Upper lobe of right lung (tissue), 1 donor: ENCODE data around the gene IGF2R. TPM values are rescaled to one million over a fixed set of nuclear protein-coding genes. Genes with fewer than 3 reads are reported as not detected.
A peak's percentile ranks its signal among the peaks of the same experiment; 100 is the strongest.

ENCODE experiments used
- ATAC-seq: fragments of 200-7000 bp; cut with Tn5 transposase; one replicate; pipeline ENCODE4 v1.9.1; 2020; ENCODE audit warnings: mild to moderate bottlenecking, moderate library complexity
- DNase-seq: peaks from one replicate; pipeline ENCODE4 v3.0.0-alpha.2; 2020
- H3K27ac ChIP-seq: fragments of 200-600 bp; one replicate; pipeline ENCODE4 v1.8.0; 2022
- H3K27me3 ChIP-seq: fragments of 200-600 bp; one replicate; pipeline ENCODE4 v1.8.0; 2022; ENCODE audit warnings: mild to moderate bottlenecking
- H3K36me3 ChIP-seq: fragments of 200-600 bp; one replicate; pipeline ENCODE4 v1.8.0; 2022
- H3K4me1 ChIP-seq: fragments of 200-600 bp; one replicate; pipeline ENCODE4 v1.8.0; 2022
- H3K4me3 ChIP-seq: fragments of 200-600 bp; one replicate; pipeline ENCODE4 v1.8.0; 2022; ENCODE audit warnings: mild to moderate bottlenecking
- H3K9me3 ChIP-seq: fragments of 200-600 bp; one replicate; pipeline ENCODE4 v1.8.0; 2022
- intact Hi-C: fragments of 100-400 bp; cut with DNase I; formaldehyde crosslinking; loops from one replicate; pipeline ENCODE4 v1.11.0; 2022
- total RNA-seq: library from RNA; stranded (reverse); fragmentation: NEBNext Ultra II Directional; extraction: Animal tissue kit (Norgen Biotek cat#: 25700); gene quantifications from one replicate; pipeline ENCODE4 v1.2.1, GENCODE V29; 2021
- TF ChIP-seq, protein P1 (sequence below): fragments of 200-600 bp; IDR thresholded peaks from one replicate; pipeline ENCODE4 v1.8.0; 2022; ENCODE audit warnings: antibody characterized with exemption
- donor health status: DM: no; HTN: yes; CAD: no; lungs with severe emphysema.

IGF2R gene
- total RNA-seq, 1 donor from 2014 or later = 144 TPM

- no peak for ATAC-seq
These were observed 63.7 kb downstream of the IGF2R start for GRCh38 chr6:160032538-160032937.

DNA sequence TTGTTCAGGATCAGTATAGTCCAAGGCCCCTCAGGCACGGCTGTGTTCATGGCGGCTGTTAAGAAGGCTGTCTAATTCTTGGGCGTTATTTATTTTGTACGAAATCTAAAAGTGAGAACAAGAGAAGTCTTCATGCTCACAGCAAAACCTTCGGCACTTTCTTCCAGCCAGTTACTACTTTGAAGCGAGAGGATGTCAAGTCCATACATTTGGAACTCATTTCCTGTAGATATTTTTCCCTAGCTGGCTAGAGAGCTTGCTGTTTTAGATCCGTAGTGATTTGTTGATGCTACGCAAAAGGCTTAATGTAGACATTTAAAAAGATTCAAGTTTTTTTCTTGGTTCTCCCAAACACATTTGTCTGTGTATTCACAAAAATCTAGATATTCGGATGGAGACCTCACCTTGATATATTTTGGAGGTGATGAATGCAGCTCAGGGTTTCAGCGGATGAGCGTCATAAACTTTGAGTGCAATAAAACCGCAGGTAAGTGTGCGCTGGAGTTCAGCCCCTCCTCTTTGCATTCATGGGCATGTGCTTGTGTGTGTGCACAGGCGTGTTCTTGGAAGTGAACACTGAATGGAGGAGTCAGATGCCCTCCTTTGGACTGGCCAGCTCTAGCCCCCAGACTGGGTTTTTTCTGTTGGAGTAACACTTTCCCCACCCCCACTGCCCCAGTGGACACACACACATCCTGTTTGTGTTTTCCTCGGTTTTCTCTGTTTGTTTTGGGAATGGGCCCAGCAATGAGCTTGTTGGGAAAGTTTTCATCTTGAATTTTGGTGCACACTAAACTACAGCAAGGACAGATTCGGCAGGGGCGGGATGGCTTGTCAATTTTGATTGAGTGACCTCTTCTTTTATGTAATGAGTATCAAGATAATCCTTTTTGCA is 65.4 kb downstream of the IGF2R start:
- intact Hi-C loops = no loop called here
- no peaks in the 10 kb centered on the region for H3K9me3 ChIP-seq
- H3K27me3 ChIP-seq = no peaks in the 10 kb centered on the region
- TF ChIP-seq, protein P1, sequence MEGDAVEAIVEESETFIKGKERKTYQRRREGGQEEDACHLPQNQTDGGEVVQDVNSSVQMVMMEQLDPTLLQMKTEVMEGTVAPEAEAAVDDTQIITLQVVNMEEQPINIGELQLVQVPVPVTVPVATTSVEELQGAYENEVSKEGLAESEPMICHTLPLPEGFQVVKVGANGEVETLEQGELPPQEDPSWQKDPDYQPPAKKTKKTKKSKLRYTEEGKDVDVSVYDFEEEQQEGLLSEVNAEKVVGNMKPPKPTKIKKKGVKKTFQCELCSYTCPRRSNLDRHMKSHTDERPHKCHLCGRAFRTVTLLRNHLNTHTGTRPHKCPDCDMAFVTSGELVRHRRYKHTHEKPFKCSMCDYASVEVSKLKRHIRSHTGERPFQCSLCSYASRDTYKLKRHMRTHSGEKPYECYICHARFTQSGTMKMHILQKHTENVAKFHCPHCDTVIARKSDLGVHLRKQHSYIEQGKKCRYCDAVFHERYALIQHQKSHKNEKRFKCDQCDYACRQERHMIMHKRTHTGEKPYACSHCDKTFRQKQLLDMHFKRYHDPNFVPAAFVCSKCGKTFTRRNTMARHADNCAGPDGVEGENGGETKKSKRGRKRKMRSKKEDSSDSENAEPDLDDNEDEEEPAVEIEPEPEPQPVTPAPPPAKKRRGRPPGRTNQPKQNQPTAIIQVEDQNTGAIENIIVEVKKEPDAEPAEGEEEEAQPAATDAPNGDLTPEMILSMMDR = no peak
- DNase-seq (no peak), ATAC-seq (no peak)
- H3K36me3 ChIP-seq = peaks cover 60% of the 10 kb centered on the region
- H3K4me3 ChIP-seq = no peak overlapping the region
- H3K4me1 ChIP-seq = peaks cover 10% of the 10 kb centered on the region
- no peak overlapping the region for H3K27ac ChIP-seq

More at GRCh38 chr6:160032538-160032937, 63.7 kb downstream of the IGF2R start:
- no peak overlapping the region for H3K27ac ChIP-seq
- H3K27me3 ChIP-seq = no peaks in the 10 kb centered on the region
- intact Hi-C loops = no loop called here
- H3K4me1 ChIP-seq = peaks cover 10% of the 10 kb centered on the region
- no peaks in the 10 kb centered on the region for H3K9me3 ChIP-seq
- H3K36me3 ChIP-seq = peaks cover 69% of the 10 kb centered on the region
- TF ChIP-seq, protein P1 = no peak
- DNase-seq = no peak
- no peak overlapping the region for H3K4me3 ChIP-seq

DNA sequence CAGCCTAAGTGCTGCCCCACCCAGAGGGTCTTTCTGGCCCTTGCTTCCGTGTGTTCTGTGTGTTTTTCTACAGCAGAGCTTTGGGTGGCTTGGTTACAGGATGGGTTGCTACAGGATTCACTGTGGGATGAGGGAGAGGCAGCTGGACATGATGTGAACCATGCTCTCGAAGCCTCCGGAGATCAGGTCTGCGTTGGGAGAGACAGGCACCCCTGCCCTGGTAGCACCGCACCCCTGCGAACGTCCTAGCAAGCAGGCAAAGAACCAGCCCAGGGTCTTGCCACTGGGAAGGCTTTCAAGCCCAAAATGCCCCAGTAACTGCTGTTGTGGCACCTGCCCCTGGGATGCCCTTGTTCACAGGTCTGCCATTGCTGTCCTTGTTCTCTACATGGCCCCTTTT is 66.4 kb downstream of the IGF2R start:
- H3K27me3 ChIP-seq = no peaks in the 10 kb centered on the region
- peaks cover 65% of the 10 kb centered on the region for H3K36me3 ChIP-seq
- DNase-seq = no peak
- no peak overlapping the region for H3K4me3 ChIP-seq
- peaks cover 4% of the 10 kb centered on the region for H3K4me1 ChIP-seq
- H3K27ac ChIP-seq = no peak overlapping the region
- intact Hi-C loops = no loop called here
- ATAC-seq = no peak
- TF ChIP-seq, protein P1 = no peak
- no peaks in the 10 kb centered on the region for H3K9me3 ChIP-seq

GRCh38 chr6:160035693-160036330 is 66.9 kb downstream of the IGF2R start:
- DNase-seq = no peak
- Histone ChIP-seq H3K4me3 (no peak overlapping the region), H3K27me3 (no peaks in the 10 kb centered on the region), H3K4me1 (peaks cover 3% of the 10 kb centered on the region), H3K27ac (no peak overlapping the region), H3K9me3 (no peaks in the 10 kb centered on the region), H3K36me3 (peaks cover 70% of the 10 kb centered on the region)
- intact Hi-C loops = no loop called here
- TF ChIP-seq, protein P1 = no peak
- ATAC-seq = peak; percentile 11

DNA sequence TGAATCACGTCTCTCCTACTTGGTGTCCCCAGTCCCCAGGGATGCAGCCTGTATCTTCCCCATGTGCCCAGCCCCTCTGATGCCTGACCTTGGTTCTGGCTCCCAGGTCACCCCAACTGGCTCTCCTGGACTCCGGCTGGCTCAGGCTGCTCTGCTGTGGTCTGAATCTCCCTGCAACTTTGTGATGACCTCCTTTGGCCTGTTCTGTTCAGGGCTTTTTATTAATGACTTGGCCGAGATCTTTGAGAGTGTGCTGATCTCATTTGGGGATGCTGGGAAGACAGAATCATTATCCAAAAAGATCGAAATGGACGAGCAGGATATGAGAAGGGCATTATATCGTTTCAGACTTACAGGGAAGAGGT is 67.4 kb downstream of the IGF2R start:
- Histone ChIP-seq H3K36me3 (peaks cover 75% of the 10 kb centered on the region), H3K27me3 (no peaks in the 10 kb centered on the region), H3K27ac (no peak overlapping the region), H3K9me3 (no peaks in the 10 kb centered on the region), H3K4me1 (no peaks in the 10 kb centered on the region), H3K4me3 (no peak overlapping the region)
- intact Hi-C loops = no loop called here
- ATAC-seq (no peak), DNase-seq (no peak)
- TF ChIP-seq, protein P1 = no peak
